Measurements from ENCODE around the gene ATOH1. TPM values are rescaled to one million over a fixed set of nuclear protein-coding genes. Genes with fewer than 3 reads are reported as not detected.
A peak's percentile ranks its signal among the peaks of the same experiment; 100 is the strongest.

ATOH1 gene
- total and polyA plus RNA-seq, 2 of the 13 experiments (the other 11 are each of a cell fraction or from before 2014, with no cell fraction given) = not detected

- H3K9me3 ChIP-seq (ENCODE audit: low read length) = no peaks in the 10 kb centered on the region
- in situ Hi-C loops (cut with HindIII; ENCODE audit: extremely low pct_ligation_motif_present, low pct_unique_long_range_greater_than_20kb) = loop anchor here (5.0 to 25.0 kb wide), 3 partner anchors 471 to 796 kb away; no protein-coding TSS in a partner anchor
- 0% methylated on average over 3 of the region's 3 CpGs for WGBS (ENCODE audit: low lambda C conversion rate)
- H3K4me3 ChIP-seq (replicated peaks in 1 of 3; ENCODE audit: insufficient read depth in 1 of 3, low read depth in 2 of 3, low read length in 3 of 3) = no peak overlapping the region
- 0 out of 5 replicates have a peak, but pooled peaks cover 0 to 3% of the 10 kb centered on the region in 2 experiments for H3K27me3 ChIP-seq (ENCODE audit: control insufficient read depth in 1 of 2, insufficient read depth in 2 of 2, low read length in 2 of 2)
- peak; percentile 88 for ATAC-seq
- no peak overlapping the region for H3K9ac ChIP-seq (ENCODE audit: insufficient read depth, low read depth, low read length)
- no peaks in the 10 kb centered on the region for H3K4me1 ChIP-seq (ENCODE audit: insufficient read depth, low read length)
- no peak overlapping the region for H3K4me2 ChIP-seq (ENCODE audit: low read depth, low read length)
- CTCF ChIA-PET (ENCODE audit: low intra/inter-chr PET ratio, low total read pairs) = interaction anchor here (1.7 to 2.7 kb wide), 3 partner anchors 335 to 599 kb away, joined by 10 to 18 read pairs (median 15); no protein-coding TSS in a partner anchor
- no peaks in the 10 kb centered on the region for H3K79me2 ChIP-seq (ENCODE audit: insufficient read depth, low read length)
- intact Hi-C loops (cut with micrococcal nuclease; ENCODE audit: unreplicated experiment) = loop anchor here (1.0 to 2.0 kb wide), 4 partner anchors 81 to 599 kb away; no protein-coding TSS in a partner anchor
- POLR2A ChIA-PET = no interaction called here
- BruUV-seq (replicated peaks) = no TSS peak
- peak; percentile 42 for FAIRE-seq
- no peak overlapping the region for H3K27ac ChIP-seq (ENCODE audit: extremely low read length, insufficient read depth, low read length)
- peak; percentile 50 for DNase-seq (ENCODE audit: low spot score)
- no peaks in the 10 kb centered on the region for H3K36me3 ChIP-seq (replicated peaks in 1 of 2; ENCODE audit: control insufficient read depth in 1 of 2, insufficient read depth in 2 of 2, low read length in 2 of 2)
- no peak overlapping the region for H2AFZ ChIP-seq (ENCODE audit: low read length)
- no peaks in the 10 kb centered on the region for H4K20me1 ChIP-seq (ENCODE audit: insufficient read depth, low read length)
- TF ChIP-seq STAG1 (CRISPR knock-in tag; IDR thresholded peaks at IDR 0.05) (peak; percentile 91), ZBTB7B (CRISPR knock-in tag; IDR thresholded peaks at IDR 0.05) (no peak), ZNF614 (CRISPR knock-in tag; IDR thresholded peaks at IDR 0.05; ENCODE audit: borderline replicate concordance) (no peak), THAP9 (CRISPR knock-in tag; IDR thresholded peaks at IDR 0.05; ENCODE audit: borderline replicate concordance) (no peak), ZFP1 (CRISPR knock-in tag; IDR thresholded peaks at IDR 0.05) (no peak), ZKSCAN5 (CRISPR knock-in tag; IDR thresholded peaks at IDR 0.05) (no peak), KDM2A (CRISPR knock-in tag; IDR thresholded peaks at IDR 0.05; ENCODE audit: borderline replicate concordance, low read depth) (no peak), POLR2G (IDR thresholded peaks at IDR 0.05; ENCODE audit: low read depth, low read length) (no peak), ZBTB7A (CRISPR knock-in tag; IDR thresholded peaks at IDR 0.05) (no peak), TARDBP (CRISPR knock-in tag; IDR thresholded peaks at IDR 0.05) (no peak), TFAP4 (IDR thresholded peaks at IDR 0.05; ENCODE audit: borderline replicate concordance, low read depth) (no peak), GATAD2A (CRISPR knock-in tag; IDR thresholded peaks at IDR 0.05) (no peak), PITX1 (CRISPR knock-in tag; IDR thresholded peaks at IDR 0.05) (no peak), ATF5 (CRISPR knock-in tag; IDR thresholded peaks at IDR 0.05; ENCODE audit: low read depth) (no peak), MAF1 (CRISPR knock-in tag; IDR thresholded peaks at IDR 0.05; ENCODE audit: borderline replicate concordance) (no peak), HNF4G (IDR thresholded peaks at IDR 0.05; ENCODE audit: borderline replicate concordance, low read depth, low read length) (no peak), HNF4G (CRISPR knock-in tag; IDR thresholded peaks at IDR 0.05; ENCODE audit: borderline replicate concordance, low read depth) (no peak)
Measured at GRCh38 chr4:93791570-93792195, 36.9 kb upstream of the ATOH1 start.

Data from HepG2 (cell line).